ACHN (cell line): ENCODE data around the gene ABCA12.
"Not testable (repeated sequence)": the region's sequence is repeated elsewhere in the genome, so short reads cannot be mapped to it uniquely, and the experiment has no call there.

ENCODE experiments used
- DNase-seq: peaks from one replicate; pipeline ENCODE4 v3.0.0-alpha.2; 2015
- in situ Hi-C: cut with HindIII; loops from 2 replicates; pipeline ENCODE4 v1.10.0; 2017; ENCODE audit warnings: low sequenced_read_pairs, low pct_ligation_motif_present, low pct_unique_long_range_greater_than_20kb

Gene ABCA12, protein sequence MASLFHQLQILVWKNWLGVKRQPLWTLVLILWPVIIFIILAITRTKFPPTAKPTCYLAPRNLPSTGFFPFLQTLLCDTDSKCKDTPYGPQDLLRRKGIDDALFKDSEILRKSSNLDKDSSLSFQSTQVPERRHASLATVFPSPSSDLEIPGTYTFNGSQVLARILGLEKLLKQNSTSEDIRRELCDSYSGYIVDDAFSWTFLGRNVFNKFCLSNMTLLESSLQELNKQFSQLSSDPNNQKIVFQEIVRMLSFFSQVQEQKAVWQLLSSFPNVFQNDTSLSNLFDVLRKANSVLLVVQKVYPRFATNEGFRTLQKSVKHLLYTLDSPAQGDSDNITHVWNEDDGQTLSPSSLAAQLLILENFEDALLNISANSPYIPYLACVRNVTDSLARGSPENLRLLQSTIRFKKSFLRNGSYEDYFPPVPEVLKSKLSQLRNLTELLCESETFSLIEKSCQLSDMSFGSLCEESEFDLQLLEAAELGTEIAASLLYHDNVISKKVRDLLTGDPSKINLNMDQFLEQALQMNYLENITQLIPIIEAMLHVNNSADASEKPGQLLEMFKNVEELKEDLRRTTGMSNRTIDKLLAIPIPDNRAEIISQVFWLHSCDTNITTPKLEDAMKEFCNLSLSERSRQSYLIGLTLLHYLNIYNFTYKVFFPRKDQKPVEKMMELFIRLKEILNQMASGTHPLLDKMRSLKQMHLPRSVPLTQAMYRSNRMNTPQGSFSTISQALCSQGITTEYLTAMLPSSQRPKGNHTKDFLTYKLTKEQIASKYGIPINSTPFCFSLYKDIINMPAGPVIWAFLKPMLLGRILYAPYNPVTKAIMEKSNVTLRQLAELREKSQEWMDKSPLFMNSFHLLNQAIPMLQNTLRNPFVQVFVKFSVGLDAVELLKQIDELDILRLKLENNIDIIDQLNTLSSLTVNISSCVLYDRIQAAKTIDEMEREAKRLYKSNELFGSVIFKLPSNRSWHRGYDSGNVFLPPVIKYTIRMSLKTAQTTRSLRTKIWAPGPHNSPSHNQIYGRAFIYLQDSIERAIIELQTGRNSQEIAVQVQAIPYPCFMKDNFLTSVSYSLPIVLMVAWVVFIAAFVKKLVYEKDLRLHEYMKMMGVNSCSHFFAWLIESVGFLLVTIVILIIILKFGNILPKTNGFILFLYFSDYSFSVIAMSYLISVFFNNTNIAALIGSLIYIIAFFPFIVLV (N-terminal part only)

DNA sequence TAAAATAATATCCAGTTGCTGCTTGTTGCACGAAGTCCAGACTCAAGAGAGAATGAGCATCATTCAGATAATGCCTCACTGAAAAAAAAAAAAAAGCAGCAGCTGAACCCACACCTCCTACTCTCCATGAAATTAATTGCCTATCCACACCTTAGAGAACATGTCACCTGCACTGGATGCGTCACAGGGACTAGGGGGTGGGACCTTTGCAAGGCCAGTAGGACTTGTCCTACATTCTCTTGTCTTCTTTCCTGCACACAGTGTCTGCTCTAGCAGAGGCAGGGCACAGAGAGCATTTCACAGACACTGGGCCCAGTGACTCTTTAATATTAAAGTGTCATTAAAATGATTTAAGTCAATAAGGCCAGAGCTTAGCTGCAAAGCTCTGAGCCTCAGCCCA lies at the start of gene ABCA12:
Gene ABCA12 (minus strand): TSS at position 148 of the 400 bp plus-strand sequence. CDS start 418 bp downstream, outside the sequence.
- in situ Hi-C loops: no loop called here
- DNase-seq: no peak

DNA sequence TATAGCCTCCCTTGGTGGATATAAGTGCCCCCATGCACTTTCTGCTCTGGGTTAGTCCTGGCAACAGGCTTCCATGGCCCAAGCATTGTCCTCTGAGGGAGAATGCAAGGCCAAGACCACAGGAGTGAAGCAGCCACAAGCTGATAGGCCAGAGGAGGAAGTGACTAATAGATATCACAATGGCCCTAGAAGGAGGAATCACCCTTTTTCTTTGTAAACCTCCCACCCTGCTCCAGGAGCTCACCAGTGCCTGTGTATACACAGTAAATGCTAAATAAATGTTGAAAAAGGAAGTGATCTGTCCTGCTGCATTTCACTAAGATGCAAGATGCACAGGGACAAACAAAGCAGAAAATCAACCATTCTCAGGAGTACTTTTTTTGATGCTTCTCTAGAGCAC lies 49.7 kb upstream of the ABCA12 start:
- DNase-seq: no peak
- in situ Hi-C loops: no loop called here

DNA sequence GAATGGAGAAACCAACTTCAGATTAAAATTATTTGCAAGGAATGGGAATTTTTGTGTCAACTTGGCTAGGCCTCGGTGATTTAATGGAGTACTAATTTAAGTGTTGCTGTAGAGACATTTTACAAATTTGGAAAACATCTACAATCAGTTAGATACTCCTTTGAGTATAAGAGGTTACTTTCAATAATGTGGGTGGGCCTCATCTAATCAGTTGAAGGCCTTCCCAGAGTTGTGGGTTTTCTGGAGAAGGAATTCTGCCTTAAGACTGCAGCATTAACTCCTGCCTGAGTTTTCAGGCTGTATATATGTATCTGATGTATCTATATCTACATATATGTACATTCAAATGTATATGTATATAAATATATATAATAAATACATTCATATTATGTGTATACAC lies 47.6 kb upstream of the ABCA12 start:
- DNase-seq: no peak
- in situ Hi-C loops: no loop called here

DNA sequence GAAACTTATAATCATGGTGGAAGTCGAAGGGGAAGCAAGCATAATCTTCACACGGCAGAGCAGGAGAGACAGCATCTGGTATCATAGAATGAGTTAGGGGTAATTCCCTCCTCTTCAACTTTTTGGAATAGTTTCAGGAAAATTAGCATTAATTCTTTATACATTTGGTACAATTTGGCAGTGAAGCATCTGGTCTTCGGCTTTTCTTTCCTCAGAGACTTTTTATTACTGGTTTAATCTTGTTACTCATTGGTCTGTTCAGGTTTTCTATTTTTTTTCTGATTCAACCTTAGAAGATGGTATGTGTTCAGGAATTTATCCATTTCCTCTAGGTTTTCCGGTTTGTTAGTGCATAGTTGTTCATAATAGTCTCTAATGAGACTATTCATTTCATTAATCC lies 39.7 kb upstream of the ABCA12 start:
- in situ Hi-C loops: no loop called here
- DNase-seq: no peak

DNA sequence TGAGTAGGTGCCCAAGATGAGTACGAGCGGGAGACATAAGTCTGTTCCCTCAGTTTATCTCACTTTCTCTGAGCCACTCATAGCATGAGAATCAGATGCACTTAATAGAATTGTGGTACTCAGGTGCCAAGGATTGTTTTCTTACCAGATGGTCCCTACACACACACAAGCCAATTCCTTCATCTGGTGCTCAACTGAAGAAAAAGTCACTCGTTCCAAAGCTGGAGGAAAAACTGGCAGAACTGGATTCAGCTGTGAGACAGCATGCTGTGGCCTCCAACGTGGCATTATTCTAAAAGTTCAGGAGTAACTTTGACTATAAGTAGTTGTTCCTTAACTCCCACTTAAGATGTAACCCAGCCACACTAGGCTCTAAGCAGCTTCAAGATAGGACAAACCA lies 33.4 kb upstream of the ABCA12 start:
- in situ Hi-C loops: no loop called here

DNA sequence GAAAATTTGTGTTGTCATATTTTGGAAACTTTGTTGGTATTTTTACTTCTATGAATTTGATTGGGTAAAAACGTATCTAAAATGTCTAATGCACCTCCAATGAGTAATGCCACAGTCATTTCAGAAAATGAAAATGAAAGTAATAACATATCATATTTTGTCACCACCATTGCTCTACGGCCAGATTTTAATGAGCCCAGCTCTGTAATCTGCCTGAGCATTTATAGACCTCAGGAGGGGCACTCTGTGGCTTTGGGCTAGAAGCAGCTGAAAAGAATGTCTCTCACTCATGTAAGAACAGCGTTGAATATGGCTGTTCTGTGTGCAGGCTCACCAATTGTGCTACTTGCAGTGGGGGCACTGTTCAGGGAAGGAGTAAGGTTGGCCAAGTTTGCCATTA lies 32.7 kb upstream of the ABCA12 start:
- in situ Hi-C loops: no loop called here

More for the DNA sequence above, 33.4 kb upstream of the ABCA12 start:
- no peak for DNase-seq

DNA sequence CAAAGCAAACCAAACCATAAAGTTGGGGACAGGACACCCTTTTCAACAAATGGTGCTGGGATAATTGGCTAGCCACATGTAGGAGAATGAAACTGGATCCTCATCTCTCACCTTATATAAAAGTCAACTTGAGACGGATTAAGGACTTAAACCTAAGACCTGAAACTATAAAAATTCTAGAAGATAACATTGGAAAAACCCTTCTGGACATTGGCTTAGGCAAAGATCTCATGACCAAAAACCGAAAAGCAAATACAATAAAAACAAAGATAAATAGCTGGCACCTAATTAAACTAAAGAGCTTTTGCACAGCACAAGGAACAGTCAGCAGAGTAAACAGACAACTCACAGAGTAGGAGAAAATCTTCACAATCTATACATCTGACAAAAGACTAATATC lies 28.1 kb upstream of the ABCA12 start:
- in situ Hi-C loops, DNase-seq: not testable (repeated sequence)

More for the DNA sequence above, 32.7 kb upstream of the ABCA12 start:
- peak; percentile 38 for DNase-seq

DNA sequence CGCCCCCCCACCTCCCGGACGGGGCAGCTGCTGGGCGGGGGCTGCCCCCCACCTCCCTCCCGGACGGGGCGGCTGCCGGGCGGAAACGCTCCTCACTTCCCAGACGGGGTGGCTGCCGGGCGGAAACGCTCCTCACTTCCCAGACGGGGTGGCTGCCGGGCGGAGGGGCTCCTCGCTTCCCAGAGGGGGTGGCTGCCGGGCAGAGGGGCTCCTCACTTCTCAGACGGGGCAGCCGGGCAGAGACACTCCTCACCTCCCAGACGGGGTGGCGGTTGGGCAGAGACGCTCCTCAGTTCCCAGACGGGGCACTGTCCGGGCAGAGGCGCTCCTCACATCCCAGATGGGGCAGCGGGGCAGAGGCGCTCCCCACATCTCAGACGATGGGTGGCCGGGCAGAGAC lies 24.9 kb upstream of the ABCA12 start:
- DNase-seq, in situ Hi-C loops: not testable (repeated sequence)

DNA sequence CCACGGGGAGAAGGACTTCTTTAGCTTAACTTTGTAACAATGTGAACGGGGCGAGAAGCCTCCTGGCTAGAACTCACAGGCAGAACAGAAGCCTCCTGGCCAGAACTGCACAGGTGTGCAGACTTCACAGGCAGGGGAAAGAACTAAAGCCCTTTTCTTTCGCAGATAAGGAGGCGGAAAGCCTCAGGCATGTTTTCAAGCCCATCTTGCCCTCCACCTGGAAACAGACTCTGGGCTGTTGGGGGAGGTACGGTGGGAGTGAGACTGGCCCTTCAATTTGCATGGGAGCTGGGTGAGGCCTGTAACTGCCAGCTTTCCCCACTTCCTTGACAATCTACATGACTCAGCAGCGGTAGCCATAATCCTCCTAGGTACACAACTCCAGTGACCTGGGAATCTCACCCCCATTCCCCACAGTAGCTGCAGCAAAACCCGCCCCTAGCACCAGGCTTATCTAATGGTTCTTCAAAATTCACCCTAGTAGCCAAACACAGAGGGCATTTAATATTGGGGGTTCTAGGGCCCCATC lies 22.9 kb upstream of the ABCA12 start:
- in situ Hi-C loops: no loop called here
- DNase-seq: no peak

DNA sequence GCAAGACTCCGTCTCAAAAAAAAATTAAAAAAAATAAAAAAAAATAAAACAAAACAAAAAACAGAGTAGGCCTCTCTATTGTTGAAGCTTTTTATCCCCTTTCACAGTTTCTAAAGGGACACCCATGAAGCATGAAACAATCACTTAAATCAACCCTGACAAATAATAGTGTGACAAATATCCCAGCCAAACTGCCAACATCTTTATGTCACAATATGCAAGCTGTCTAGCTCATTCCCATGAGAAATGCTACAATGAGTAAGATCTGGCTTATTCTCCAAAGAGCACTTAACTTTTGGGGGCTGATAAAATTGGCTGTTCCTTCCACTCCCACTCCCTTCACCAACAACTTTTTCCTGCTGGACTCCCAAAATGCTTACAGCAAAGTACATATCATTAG lies 21.7 kb upstream of the ABCA12 start:
- in situ Hi-C loops: no loop called here
- DNase-seq: no peak

DNA sequence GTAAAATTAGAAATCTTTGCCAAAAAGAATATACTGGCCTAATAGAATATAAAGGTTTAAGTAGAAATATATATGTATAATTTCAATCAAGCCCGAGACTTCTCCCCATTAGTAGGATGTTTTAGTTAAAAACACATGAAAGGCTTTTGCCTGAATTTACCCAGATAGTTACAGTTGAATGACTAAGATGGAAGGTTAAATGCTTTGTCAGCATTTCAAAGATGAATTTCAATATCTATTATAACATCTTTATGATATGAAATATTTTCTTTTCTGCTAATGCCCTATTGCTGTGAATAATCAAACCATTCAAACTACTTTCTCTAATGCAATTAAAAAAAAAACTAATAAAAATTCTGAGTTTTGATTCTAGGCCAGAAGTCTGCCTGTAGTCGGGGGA lies 18.0 kb upstream of the ABCA12 start:
- in situ Hi-C loops: no loop called here
- DNase-seq: no peak

DNA sequence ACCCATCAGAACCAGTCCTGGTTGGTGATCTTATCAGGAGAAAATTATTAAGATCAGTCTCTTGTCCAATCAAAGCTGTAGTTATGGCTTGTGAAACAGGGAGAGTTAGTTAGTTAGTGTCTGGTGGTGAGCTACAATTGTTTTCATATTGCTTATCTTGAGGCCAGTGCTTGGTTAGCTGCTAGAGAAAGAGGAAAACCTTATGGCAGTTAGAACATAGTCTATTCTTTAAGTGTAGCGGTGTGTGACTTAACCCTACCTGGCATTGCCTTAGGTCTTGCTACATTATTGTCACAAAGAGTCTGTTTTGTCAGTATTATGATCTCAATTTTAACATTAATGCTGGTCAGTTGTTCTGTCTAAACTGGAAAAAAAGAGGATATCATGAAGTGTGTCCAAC lies 11.5 kb upstream of the ABCA12 start:
- in situ Hi-C loops: no loop called here
- DNase-seq: no peak

DNA sequence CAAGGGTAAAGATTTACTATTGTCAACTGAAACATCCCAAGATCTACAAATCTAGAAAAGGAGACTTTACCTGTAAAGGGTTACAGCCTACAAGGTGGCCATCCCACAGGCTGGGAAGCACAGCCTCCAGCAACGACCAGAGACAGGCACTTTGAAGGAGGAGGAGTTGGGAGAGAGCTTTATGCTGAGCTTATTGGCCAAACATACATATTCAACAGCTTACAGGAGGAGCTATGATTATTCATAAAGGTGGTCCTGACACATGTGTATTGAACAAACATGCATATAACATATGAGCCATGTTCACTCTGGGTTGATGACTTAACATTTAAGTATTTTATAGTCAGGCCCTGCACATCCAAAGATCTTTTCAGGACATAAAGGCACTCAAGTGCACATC lies 11.1 kb upstream of the ABCA12 start:
- in situ Hi-C loops: no loop called here
- no peak for DNase-seq

DNA sequence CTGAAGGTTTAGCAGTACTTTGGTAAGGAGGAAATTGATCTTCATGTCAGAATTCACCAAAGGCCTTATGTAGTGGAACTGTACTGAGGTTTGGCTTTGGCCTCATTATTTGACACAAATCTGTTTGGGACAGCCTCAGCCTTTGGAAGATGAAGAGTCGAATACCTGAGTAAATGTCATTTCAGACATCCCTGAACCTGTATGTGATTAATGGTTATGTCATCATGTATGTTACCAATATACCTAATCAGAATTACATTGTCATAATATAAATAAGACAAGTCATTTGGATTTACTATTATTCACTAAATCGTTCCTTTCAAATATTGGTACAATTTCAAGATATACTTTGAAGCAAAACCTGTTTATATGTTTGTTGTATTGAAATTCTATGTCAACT lies 10.6 kb upstream of the ABCA12 start:
- in situ Hi-C loops: no loop called here
- no peak for DNase-seq

DNA sequence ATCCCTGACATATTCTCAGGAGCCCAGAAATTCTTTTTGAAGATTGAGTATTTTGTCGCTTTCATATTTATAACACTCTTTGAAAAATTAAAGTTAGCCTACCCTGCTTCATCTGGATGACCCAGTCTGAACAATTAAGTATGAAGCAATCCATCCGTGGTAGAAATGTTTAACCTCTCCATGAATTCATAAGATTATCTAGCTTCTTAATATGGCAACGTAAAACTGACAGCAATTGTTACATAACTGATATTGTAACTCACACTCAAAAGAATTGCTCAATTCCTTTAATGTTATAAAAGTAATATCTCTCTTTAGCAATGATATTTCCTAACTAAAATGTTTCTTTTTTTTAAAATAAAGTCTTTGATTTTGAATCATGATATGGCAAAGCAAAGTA lies 7.2 kb upstream of the ABCA12 start:
- in situ Hi-C loops: no loop called here

DNA sequence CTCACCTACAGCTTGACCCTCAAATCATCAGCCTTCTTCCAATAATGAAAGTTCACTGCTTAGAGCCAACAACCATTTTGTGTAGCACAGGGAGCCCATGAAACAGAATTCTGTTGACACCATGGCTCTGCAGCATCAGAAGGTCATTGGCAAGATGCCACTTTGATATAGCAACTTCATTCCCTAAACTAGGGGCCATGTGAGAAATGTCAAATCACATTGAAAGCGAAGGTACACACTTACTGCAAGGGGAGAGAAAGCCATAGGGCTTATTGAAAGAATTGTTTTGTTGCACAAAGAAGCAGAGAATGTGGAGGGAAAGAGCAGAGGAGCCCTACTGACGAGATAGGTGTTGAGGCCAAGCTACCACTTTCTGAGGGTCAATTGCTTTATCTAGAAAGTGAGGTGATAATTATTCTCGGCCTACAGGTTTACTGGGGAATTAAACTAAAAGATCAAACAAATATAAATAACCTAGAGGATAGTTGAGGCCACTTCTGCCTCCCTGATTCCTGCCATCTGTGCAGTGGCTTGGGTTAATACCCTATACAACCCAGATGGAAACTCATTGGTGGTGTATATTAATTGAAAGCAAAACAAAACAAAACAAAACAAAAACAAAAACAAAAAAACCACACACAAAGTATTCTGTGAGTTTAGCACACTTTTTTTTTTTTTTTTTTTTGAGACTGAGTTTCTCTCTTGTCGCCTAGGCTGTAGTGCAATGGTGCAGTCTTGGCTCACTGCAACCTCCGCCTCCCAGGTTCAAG lies 5.9 kb upstream of the ABCA12 start:
- in situ Hi-C loops: no loop called here
- no peak for DNase-seq

More for the DNA sequence above, 7.2 kb upstream of the ABCA12 start:
- no peak for DNase-seq

DNA sequence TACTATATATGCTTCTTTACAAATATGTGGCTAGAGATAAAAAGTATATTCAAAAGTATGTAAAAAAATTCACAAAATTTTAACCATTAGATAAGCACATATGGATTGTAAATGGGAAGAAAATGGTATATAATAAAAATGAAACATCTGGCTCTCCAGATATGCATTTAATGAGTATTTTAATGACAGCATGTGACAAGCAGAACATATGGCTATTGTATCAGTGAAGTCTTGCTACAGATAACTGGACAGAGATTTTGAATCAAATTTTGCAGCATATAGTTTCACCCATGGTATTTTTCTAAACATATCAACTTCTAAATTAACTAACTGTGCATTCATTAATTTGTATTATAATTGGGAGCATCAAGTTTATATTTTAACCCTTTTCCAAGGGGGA lies 5.0 kb upstream of the ABCA12 start:
- in situ Hi-C loops: no loop called here
- no peak for DNase-seq

DNA sequence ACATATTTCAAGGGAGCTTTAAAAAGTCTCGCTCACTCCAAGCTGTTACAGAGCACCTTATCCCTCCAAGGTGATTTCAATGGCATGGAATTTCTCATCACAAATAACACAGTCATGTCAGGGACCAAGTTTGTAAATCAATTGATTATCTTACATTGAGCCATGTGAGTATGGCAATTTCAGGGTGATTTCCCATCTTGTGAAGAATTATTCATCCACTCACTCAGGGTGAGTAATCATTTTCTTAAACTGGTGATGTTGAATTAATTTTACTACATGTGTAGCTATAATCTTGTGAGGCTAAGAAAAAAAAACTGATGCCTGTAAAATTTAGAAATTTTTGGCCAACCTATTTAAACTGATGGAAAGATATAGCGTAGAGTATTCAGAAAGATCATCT lies 3.3 kb upstream of the ABCA12 start:
- in situ Hi-C loops: no loop called here
- no peak for DNase-seq
